GM23338 (cell line): Measurements from ENCODE around the gene BEX2.
"Not testable (repeated sequence)": the region's sequence is repeated elsewhere in the genome, so short reads cannot be mapped to it uniquely, and the experiment has no call there.

Source experiments
- JUNB ChIP-seq: IDR thresholded peaks from one replicate; pipeline ENCODE4 v1.6.1; 2016; ENCODE audit warnings: antibody characterized with exemption; ENCODE audit not compliant: unreplicated experiment
- TF ChIP-seq, protein P1 (sequence below), 2 experiments: fragments of 200-600 bp in 1 of 2; sonication (generic) in 1 of 2; conservative IDR thresholded peaks; 2 replicates each; pipeline versions ENCODE4 v1.5.1 to v1.6.1; 2016 to 2017; ENCODE audit warnings: antibody characterized with exemption in 2 of 2, low read depth in 2 of 2, mild to moderate bottlenecking in 2 of 2, moderate library complexity in 1 of 2

DNA sequence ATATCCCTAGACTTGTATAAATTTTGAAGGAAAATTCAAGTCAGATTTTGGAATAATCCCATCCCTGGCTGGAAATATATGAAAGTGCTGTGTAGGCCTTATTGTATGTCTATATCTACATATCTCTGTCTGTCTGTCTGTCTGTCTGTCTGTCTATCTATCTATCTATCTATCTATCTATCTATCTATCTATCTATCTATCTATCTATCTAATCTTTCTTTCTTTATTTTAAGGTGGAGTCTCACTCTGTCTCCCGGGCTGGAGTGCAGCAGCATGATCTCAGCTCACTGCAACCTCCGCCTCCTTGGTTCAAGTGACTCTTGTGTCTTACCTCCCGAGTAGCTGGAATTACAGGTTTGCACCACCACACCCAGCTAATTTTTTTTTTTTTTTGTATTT, 48.8 kb upstream of the BEX2 start:
- TF ChIP-seq JUNB, result not testable (repeated sequence)
- TF ChIP-seq, protein P1, sequence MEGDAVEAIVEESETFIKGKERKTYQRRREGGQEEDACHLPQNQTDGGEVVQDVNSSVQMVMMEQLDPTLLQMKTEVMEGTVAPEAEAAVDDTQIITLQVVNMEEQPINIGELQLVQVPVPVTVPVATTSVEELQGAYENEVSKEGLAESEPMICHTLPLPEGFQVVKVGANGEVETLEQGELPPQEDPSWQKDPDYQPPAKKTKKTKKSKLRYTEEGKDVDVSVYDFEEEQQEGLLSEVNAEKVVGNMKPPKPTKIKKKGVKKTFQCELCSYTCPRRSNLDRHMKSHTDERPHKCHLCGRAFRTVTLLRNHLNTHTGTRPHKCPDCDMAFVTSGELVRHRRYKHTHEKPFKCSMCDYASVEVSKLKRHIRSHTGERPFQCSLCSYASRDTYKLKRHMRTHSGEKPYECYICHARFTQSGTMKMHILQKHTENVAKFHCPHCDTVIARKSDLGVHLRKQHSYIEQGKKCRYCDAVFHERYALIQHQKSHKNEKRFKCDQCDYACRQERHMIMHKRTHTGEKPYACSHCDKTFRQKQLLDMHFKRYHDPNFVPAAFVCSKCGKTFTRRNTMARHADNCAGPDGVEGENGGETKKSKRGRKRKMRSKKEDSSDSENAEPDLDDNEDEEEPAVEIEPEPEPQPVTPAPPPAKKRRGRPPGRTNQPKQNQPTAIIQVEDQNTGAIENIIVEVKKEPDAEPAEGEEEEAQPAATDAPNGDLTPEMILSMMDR (conservative IDR thresholded peaks at IDR 0.05; ENCODE audit: low read depth in 2 of 2), result not testable (repeated sequence)
